HG02973 (cell line): Measurements from ENCODE around the gene YJEFN3.

ENCODE experiments used
- ATAC-seq: cut with Tn5 transposase; IDR thresholded peaks from one replicate; pipeline ENCODE4 v1.9.1; 2021; ENCODE audit warnings: moderate library complexity; ENCODE audit not compliant: unreplicated experiment

The YJEFN3 gene

GRCh38 chr19:19575411-19575810 lies 46.7 kb downstream of the YJEFN3 start:
- ATAC-seq, result no peak

GRCh38 chr19:19578252-19578651 lies 49.5 kb downstream of the YJEFN3 start:
- no peak for ATAC-seq

- no peak for ATAC-seq
Observed at GRCh38 chr19:19579533-19580361, 51.0 kb downstream of the YJEFN3 start.

GRCh38 chr19:19580418-19580817 lies 51.7 kb downstream of the YJEFN3 start:
- no peak for ATAC-seq

DNA sequence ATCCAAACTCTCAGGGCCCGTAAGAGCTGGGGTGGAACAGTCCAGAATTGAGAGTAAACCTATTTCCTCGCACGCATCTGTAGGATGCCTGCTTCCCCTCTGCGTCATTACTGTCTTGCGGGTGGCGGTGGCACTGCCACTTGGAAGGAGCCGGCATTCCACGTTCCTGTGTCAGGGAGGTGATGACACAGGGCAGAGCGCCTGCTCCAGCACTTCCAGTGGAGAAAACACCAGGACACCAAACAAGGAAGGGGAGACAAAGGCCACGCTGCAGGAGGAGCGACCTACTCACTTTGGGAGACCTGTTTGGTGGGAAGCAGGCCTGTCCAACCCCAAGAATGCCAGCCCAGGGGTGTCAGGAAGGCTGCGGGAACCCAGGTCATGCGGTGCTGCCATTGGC lies 52.7 kb downstream of the YJEFN3 start:
- no peak for ATAC-seq

DNA sequence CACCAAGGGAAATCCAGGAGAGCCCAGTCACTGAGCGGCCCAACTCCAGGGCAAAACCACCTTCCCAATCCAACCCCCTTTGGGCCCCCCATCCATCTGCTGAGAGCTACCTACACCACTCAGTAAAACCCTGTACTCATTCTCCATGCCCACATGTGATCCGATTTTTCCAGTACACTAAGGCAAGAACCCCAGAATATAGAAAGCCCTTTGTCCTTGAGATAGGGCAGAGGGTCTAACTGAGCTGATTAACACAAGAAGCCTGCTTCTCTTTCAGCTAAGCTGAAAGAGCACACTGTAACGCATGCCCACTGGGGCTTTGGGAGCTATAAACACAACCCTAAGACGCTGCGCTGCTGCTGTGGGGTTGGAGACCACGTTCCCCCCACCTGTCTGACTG lies 53.8 kb downstream of the YJEFN3 start:
- no peak for ATAC-seq

DNA sequence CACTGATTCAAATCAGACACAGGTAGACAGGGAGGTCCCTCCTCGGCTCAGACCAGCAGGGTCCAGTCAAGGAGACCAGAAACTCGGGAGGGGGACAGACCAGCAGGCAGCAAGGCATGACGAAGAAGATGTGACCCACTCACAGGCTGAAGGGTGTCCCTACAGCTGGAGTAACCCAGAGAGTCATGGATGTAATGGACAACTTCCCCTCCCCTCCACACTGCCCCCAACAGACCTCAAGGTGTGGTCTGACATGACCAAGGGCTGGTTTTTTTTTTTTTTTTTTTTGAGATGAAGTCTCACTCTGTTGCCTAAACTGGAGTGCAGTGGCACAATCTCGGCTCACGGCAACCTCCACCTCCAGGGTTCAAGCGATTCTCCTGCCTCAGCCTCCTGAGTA lies 55.6 kb downstream of the YJEFN3 start:
- no peak for ATAC-seq
